OCI-LY7 (cell line): Measurements from ENCODE around the gene MLST8.

Experiments
- EZH2phosphoT487 ChIP-seq: fragments of 200-600 bp; sonication (generic); IDR thresholded peaks from 2 replicates; pipeline ENCODE4 v1.6.1; 2018; ENCODE audit warnings: low read depth, borderline replicate concordance, mild to moderate bottlenecking, mixed run types, antibody characterized with exemption, low read length, moderate library complexity, mixed read lengths
- TF ChIP-seq, protein P1 (sequence below): fragments of 200-600 bp; sonication (generic); conservative IDR thresholded peaks from 2 replicates; pipeline ENCODE4 v1.5.1; 2014; ENCODE audit warnings: mild to moderate bottlenecking, antibody characterized with exemption, low read length, moderate library complexity, mixed read lengths

GRCh38 chr16:2187212-2187611, 18.0 kb upstream of the MLST8 start:
- TF ChIP-seq, protein P1, sequence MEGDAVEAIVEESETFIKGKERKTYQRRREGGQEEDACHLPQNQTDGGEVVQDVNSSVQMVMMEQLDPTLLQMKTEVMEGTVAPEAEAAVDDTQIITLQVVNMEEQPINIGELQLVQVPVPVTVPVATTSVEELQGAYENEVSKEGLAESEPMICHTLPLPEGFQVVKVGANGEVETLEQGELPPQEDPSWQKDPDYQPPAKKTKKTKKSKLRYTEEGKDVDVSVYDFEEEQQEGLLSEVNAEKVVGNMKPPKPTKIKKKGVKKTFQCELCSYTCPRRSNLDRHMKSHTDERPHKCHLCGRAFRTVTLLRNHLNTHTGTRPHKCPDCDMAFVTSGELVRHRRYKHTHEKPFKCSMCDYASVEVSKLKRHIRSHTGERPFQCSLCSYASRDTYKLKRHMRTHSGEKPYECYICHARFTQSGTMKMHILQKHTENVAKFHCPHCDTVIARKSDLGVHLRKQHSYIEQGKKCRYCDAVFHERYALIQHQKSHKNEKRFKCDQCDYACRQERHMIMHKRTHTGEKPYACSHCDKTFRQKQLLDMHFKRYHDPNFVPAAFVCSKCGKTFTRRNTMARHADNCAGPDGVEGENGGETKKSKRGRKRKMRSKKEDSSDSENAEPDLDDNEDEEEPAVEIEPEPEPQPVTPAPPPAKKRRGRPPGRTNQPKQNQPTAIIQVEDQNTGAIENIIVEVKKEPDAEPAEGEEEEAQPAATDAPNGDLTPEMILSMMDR, result no peak
- no peak for TF ChIP-seq EZH2phosphoT487
